Fibroblast of upper back skin (primary cell): ENCODE data around the gene NLN.
"Not testable (repeated sequence)": the region's sequence is repeated elsewhere in the genome, so short reads cannot be mapped to it uniquely, and the experiment has no call there.

Experiments used
- DNase-seq: peaks from one replicate; pipeline ENCODE4 v3.0.0-alpha.2; 2013

Gene NLN

GRCh38 chr5:65721720-65722574, at the start of gene NLN, which contains the start of gene SGTB:
TSS of gene NLN (plus strand) at chr5:65722205. CDS start at chr5:65722374, 169 bp downstream.
TSS of gene SGTB (minus strand) at chr5:65722109. CDS start at chr5:65720807, 1,302 bp downstream.
- peak; percentile 78 for DNase-seq

- peak; percentile 48 for DNase-seq
Measured at GRCh38 chr5:65672796-65673195, 49.2 kb upstream of the NLN start.

- DNase-seq = no peak
Measured at GRCh38 chr5:65674749-65675148, 47.3 kb upstream of the NLN start.

- not testable (repeated sequence) for DNase-seq
Measured at GRCh38 chr5:65676056-65676455, 45.9 kb upstream of the NLN start.

- no peak for DNase-seq
Measured at GRCh38 chr5:65682148-65682547, 39.9 kb upstream of the NLN start.

- no peak for DNase-seq
Measured at GRCh38 chr5:65693121-65693520, 28.9 kb upstream of the NLN start.

GRCh38 chr5:65695162-65695755, 26.7 kb upstream of the NLN start:
- DNase-seq = no peak

GRCh38 chr5:65695896-65696295, 26.1 kb upstream of the NLN start:
- no peak for DNase-seq

GRCh38 chr5:65696892-65697291, 25.1 kb upstream of the NLN start:
- DNase-seq = peak; percentile 10

GRCh38 chr5:65699338-65699737, 22.7 kb upstream of the NLN start:
- no peak for DNase-seq

GRCh38 chr5:65702036-65702435, 20.0 kb upstream of the NLN start:
- no peak for DNase-seq

GRCh38 chr5:65704621-65705239, 17.3 kb upstream of the NLN start:
- DNase-seq = no peak

- DNase-seq = no peak
Measured at GRCh38 chr5:65707663-65708062, 14.3 kb upstream of the NLN start.

GRCh38 chr5:65708145-65708544, 13.9 kb upstream of the NLN start:
- DNase-seq = no peak

GRCh38 chr5:65718576-65719310, 3.3 kb upstream of the NLN start:
- DNase-seq = no peak

- peak; percentile 77 for DNase-seq
Measured at GRCh38 chr5:65721050-65721719, 820 bp upstream of the NLN start.

- DNase-seq = peak; percentile 66
Measured at GRCh38 chr5:65722575-65723403, 784 bp downstream of the NLN start.

- no peak for DNase-seq
Measured at GRCh38 chr5:65727491-65728156, 5.6 kb downstream of the NLN start.

GRCh38 chr5:65728218-65728617, 6.2 kb downstream of the NLN start:
- peak; percentile 10 for DNase-seq

GRCh38 chr5:65730910-65731309, 8.9 kb downstream of the NLN start:
- DNase-seq = no peak

GRCh38 chr5:65732046-65732445, 10.0 kb downstream of the NLN start:
- not testable (repeated sequence) for DNase-seq
